Mucosa of rectum (tissue), 2 donors: Measurements from ENCODE around the gene TTC12.

Source experiments
- H3K27ac ChIP-seq, 2 donors: one replicate each; pipeline ENCODE4 v1.7.0; 2013; ENCODE audit warnings: inconsistent platforms in 2 of 2, low read depth in 2 of 2, low read length in 2 of 2
- H3K27me3 ChIP-seq, 2 donors: one replicate each; pipeline ENCODE4 v1.7.0; 2013; ENCODE audit warnings: low read length in 2 of 2; ENCODE audit not compliant: control insufficient read depth in 2 of 2, insufficient read depth in 2 of 2
- H3K36me3 ChIP-seq, 2 donors: one replicate each; pipeline ENCODE4 v1.7.0; 2013; ENCODE audit warnings: low read length in 2 of 2; ENCODE audit not compliant: control insufficient read depth in 2 of 2, insufficient read depth in 2 of 2
- H3K4me1 ChIP-seq, 2 donors: one replicate each; pipeline ENCODE4 v1.7.0; 2013; ENCODE audit warnings: low read length in 2 of 2, mild to moderate bottlenecking in 1 of 2; ENCODE audit not compliant: control insufficient read depth in 2 of 2, insufficient read depth in 2 of 2
- H3K4me3 ChIP-seq, 2 donors: one replicate each; pipeline ENCODE4 v1.7.0; 2013; ENCODE audit warnings: low read length in 2 of 2
- H3K9ac ChIP-seq, 2 donors: one replicate each; pipeline ENCODE4 v1.7.0; 2013; ENCODE audit warnings: low read length in 2 of 2, low read depth in 1 of 2, mild to moderate bottlenecking in 1 of 2
- H3K9me3 ChIP-seq, 2 donors: one replicate each; pipeline ENCODE4 v1.7.0; 2013; ENCODE audit warnings: low read length in 2 of 2; ENCODE audit not compliant: control insufficient read depth in 2 of 2
- donor health status: healthy.
- donor health status: Normal muscosa, but diverticular disease.

The TTC12 gene

DNA sequence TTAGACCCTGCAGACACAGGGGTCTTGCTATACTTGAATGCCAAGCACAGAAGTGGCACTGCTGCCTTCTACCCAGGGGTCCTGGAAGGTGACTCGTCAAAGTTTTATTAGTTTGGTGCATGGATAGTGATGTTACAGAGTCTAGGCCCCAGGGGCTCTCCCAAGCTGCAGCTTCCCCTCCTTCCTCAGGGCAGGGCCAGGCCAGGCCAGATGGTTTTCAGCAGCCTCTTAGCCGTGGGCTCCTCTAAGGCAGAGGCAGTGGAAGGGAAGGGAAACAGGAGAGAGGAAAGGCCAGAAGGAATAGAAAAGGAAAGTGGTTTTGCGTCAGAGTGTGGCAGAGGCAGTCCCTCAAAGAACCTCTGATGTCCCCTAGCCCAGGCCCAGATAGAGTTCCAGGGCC lies 95.1 kb downstream of the TTC12 start:
- no peaks in the 10 kb centered on the region for H3K36me3 ChIP-seq
- no peaks in the 10 kb centered on the region for H3K4me1 ChIP-seq
- H3K27ac ChIP-seq, result no peak overlapping the region
- no peak overlapping the region for H3K9ac ChIP-seq
- H3K9me3 ChIP-seq, result no peaks in the 10 kb centered on the region
- no peaks in the 10 kb centered on the region for H3K27me3 ChIP-seq
- H3K4me3 ChIP-seq, result no peak overlapping the region

- no peak overlapping the region for H3K4me3 ChIP-seq
- no peak overlapping the region for H3K9ac ChIP-seq
- no peaks in the 10 kb centered on the region for H3K27me3 ChIP-seq
- no peaks in the 10 kb centered on the region for H3K4me1 ChIP-seq
- no peak overlapping the region for H3K27ac ChIP-seq
- no peaks in the 10 kb centered on the region for H3K9me3 ChIP-seq
- no peaks in the 10 kb centered on the region for H3K36me3 ChIP-seq
These were observed 96.2 kb downstream of the TTC12 start for GRCh38 chr11:113410414-113411135.

DNA sequence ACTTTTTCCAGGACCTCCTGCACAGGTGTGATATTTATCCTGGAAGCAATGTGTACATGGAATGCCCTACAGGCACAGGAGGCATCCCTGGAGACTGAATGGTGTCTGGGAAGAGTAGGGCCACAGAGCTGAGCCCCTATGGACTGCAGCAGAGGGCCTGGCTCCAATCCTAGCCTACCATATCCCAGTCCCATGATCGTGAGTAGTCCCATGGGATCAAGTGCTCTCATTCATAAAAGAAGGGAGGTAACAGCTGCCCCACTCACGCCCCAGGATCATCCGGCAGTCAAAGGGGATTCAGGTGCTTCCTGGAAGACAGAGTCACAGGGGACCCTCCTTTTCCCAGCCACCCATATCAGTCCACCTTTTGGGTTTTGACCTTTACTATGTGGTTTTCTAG lies 97.2 kb downstream of the TTC12 start:
- no peak overlapping the region for H3K27ac ChIP-seq
- H3K4me3 ChIP-seq, result no peak overlapping the region
- H3K4me1 ChIP-seq, result no peaks in the 10 kb centered on the region
- H3K9ac ChIP-seq, result no peak overlapping the region
- no peaks in the 10 kb centered on the region for H3K27me3 ChIP-seq
- H3K9me3 ChIP-seq, result no peaks in the 10 kb centered on the region
- no peaks in the 10 kb centered on the region for H3K36me3 ChIP-seq

GRCh38 chr11:113412675-113413074 lies 98.3 kb downstream of the TTC12 start:
- H3K9me3 ChIP-seq, result no peaks in the 10 kb centered on the region
- H3K9ac ChIP-seq, result no peak overlapping the region
- H3K4me1 ChIP-seq, result no peaks in the 10 kb centered on the region
- no peak overlapping the region for H3K4me3 ChIP-seq
- H3K27ac ChIP-seq, result no peak overlapping the region
- no peaks in the 10 kb centered on the region for H3K36me3 ChIP-seq
- no peaks in the 10 kb centered on the region for H3K27me3 ChIP-seq

GRCh38 chr11:113415343-113415742 lies 101.0 kb downstream of the TTC12 start:
- no peak overlapping the region for H3K27ac ChIP-seq
- H3K27me3 ChIP-seq, result no peaks in the 10 kb centered on the region
- no peaks in the 10 kb centered on the region for H3K36me3 ChIP-seq
- H3K9ac ChIP-seq, result no peak overlapping the region
- no peaks in the 10 kb centered on the region for H3K4me1 ChIP-seq
- no peak overlapping the region for H3K4me3 ChIP-seq
- H3K9me3 ChIP-seq, result no peaks in the 10 kb centered on the region
